Mesodermal cell (in vitro differentiated cells): ENCODE measurements around the gene CTDSPL.

Source experiments
- H3K27ac ChIP-seq: 2 replicates; pipeline ENCODE4 v1.7.0; 2013; ENCODE audit warnings: mild to moderate bottlenecking, low read depth, low read length, moderate library complexity; ENCODE audit not compliant: severe bottlenecking
- H3K36me3 ChIP-seq: 2 replicates; pipeline ENCODE4 v1.7.1; 2013; ENCODE audit warnings: mild to moderate bottlenecking, low read length, moderate library complexity; ENCODE audit not compliant: control insufficient read depth, insufficient read depth
- H3K4me1 ChIP-seq: one replicate; pipeline ENCODE4 v1.7.1; 2013; ENCODE audit warnings: mild to moderate bottlenecking, low read length; ENCODE audit not compliant: insufficient read depth, control insufficient read depth, poor library complexity, severe bottlenecking
- H3K4me3 ChIP-seq: 2 replicates; pipeline ENCODE4 v1.7.0; 2013; ENCODE audit warnings: low read length, control low read depth, mild to moderate bottlenecking; ENCODE audit not compliant: insufficient read depth, poor library complexity, severe bottlenecking; ENCODE audit errors: extremely low read depth
- H3K9me3 ChIP-seq: 2 replicates; pipeline ENCODE4 v1.7.1; 2013; ENCODE audit warnings: mild to moderate bottlenecking, low read length, moderate library complexity; ENCODE audit not compliant: control insufficient read depth
- WGBS, 2 experiments: methylation state at CpG; one replicate each; pipeline ENCODE4 v1.1.5; 2013; ENCODE audit warnings: missing lambda C conversion rate in 2 of 2; ENCODE audit not compliant: insufficient coverage in 2 of 2; 5-methylcytosine and 5-hydroxymethylcytosine counted together

Gene CTDSPL

DNA sequence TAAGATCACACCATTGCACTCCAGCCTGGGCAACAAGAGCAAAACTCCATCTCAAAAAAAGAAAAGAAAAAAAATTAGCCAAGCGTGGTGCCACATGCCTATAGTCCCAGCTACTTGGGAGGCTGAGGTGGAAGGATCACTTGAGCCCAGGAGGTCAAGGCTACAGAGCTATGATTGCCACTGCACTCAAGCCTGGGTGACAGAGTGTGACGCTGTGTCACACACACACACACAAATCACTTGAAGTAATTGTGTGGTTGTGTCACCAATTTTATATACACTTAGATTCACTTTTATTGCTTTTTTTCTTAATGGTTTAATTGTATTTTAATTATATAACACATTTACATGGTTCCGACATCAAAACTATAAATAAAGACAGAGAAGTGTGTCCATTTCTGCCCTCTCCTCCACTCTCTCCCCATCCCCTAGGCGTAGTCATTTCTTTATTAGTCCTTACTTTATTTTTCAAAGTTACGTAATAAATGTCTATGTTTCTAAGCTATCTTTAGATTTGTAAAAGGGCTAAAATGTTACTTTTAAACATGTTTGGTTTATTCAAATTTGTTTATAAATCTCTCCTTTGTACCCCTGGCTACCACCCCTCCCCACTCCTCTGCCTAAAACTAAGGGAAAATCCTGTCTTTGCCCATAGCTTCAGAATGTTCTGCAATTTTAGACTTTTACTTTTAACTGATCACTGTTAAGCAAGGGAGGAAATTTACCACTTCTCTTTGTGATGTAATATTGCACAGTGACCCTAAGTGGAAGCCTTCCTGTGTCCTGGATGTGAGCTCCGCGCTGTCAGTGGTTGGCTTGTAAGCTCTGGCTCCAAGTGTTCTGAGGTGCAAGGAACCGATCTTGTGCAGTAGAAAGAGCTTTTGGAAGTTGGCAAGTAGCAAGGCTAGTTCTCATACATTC, 118.1 kb downstream of the CTDSPL start:
- no peak overlapping the region for H3K4me3 ChIP-seq
- 100% methylated on average over 3 of the region's 8 CpGs for WGBS, 2 experiments
- peaks cover 77% of the 10 kb centered on the region for H3K36me3 ChIP-seq
- H3K27ac ChIP-seq: no peak overlapping the region
- no peaks in the 10 kb centered on the region for H3K9me3 ChIP-seq
- H3K4me1 ChIP-seq: no peaks in the 10 kb centered on the region

- Histone ChIP-seq H3K4me3 (no peak overlapping the region), H3K4me1 (no peaks in the 10 kb centered on the region), H3K9me3 (no peaks in the 10 kb centered on the region), H3K27ac (no peak overlapping the region), H3K36me3 (peaks cover 68% of the 10 kb centered on the region)
- 95 to 96% methylated on average over 12 of the region's 14 CpGs for WGBS, 2 experiments
Observed at GRCh38 chr3:37980462-37981347, 119.0 kb downstream of the CTDSPL start.

DNA sequence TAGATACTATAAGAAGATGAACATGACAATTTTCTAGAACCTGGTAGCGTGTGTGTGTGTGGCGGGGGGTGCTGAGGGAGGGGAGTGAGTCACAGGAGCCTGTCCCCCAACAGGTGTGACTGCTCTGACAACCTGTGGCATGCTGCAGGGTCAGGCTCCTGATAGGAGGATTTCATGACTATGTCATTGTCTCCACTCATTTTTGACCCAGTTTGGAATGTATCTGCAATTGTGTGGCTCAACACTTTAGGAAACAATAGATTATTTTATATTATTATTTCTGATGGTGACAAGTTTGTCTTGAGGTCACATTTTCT, 119.6 kb downstream of the CTDSPL start:
- Histone ChIP-seq H3K27ac (no peak overlapping the region), H3K4me3 (no peak overlapping the region), H3K9me3 (no peaks in the 10 kb centered on the region), H3K4me1 (no peaks in the 10 kb centered on the region), H3K36me3 (peaks cover 62% of the 10 kb centered on the region)
- WGBS, 2 experiments: 100% methylated on average over 2 of the region's 2 CpGs; no CpG with 5 or more reads in 1 of the 2 experiments

DNA sequence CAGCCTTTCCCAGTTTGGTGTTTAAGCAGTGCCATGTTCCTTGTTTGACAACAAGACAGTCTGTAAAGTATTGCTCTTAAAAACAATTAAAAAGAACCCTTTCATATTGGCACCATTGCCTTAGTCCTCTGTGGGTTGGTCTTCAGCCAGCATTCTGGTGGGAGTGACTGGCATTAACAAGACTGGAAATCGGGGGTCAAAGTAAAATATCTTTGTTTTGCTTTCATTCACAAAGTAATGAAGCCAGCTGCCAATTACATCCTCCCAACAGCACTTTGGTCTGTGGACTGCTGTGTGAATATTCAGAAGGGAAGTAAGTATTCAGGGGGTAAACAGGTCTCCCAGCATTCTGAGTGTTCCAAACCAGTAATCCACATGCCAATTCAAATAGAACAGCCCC, 120.7 kb downstream of the CTDSPL start:
- 100% methylated on average over 1 of the region's 1 CpG; no CpG with 5 or more reads in 1 of the 2 experiments for WGBS, 2 experiments
- Histone ChIP-seq H3K9me3 (no peaks in the 10 kb centered on the region), H3K4me3 (no peak overlapping the region), H3K27ac (no peak overlapping the region), H3K4me1 (no peaks in the 10 kb centered on the region), H3K36me3 (peaks cover 52% of the 10 kb centered on the region)

DNA sequence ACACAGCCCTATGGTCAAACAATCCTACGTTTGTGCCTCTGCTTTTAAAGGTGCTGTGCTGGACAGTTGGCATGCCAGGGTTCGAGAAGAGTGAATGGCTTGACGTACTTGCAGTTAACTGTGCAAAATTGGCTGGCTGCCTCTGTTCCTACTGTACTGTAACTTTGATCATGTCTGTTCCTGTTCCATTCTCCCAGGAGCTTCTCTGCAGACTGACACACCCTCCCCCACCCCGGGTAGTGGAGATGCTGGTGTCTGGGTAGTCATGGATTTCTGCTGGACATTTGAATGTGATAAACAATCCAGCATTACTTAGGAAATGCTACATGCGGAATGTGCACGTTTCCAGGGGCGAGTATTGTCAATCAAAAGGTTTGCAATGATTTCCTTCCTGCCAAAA, 122.4 kb downstream of the CTDSPL start:
- Histone ChIP-seq H3K27ac (no peak overlapping the region), H3K4me1 (no peaks in the 10 kb centered on the region), H3K4me3 (no peak overlapping the region), H3K9me3 (no peaks in the 10 kb centered on the region), H3K36me3 (peaks cover 51% of the 10 kb centered on the region)
- WGBS, 2 experiments: 93 to 96% methylated on average over 6 of the region's 7 CpGs

DNA sequence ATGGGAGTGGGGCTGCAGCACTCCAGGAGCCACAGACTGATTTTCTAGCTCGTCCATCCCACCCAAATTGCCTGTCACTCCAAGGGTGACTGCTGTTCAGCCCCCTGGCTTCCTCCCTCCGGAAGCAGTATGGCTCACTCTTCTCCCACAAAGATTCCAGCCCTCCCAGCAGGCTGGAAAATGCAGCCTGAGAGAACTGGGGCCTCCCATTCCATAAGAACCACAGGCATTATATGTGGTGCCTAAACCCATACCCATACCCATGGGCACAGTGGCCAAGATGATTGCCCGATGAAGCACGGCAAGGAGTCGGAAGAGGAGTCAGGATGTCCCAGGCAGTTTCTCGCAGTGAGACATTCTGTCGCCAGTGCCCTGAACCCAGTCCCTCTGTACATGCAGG, 122.9 kb downstream of the CTDSPL start:
- WGBS, 2 experiments: 88 to 90% methylated on average over 7 of the region's 7 CpGs
- Histone ChIP-seq H3K36me3 (peaks cover 49% of the 10 kb centered on the region), H3K4me1 (no peaks in the 10 kb centered on the region), H3K4me3 (no peak overlapping the region), H3K27ac (no peak overlapping the region), H3K9me3 (no peaks in the 10 kb centered on the region)

- Histone ChIP-seq H3K36me3 (peaks cover 37% of the 10 kb centered on the region), H3K27ac (no peak overlapping the region), H3K4me1 (no peaks in the 10 kb centered on the region), H3K4me3 (no peak overlapping the region), H3K9me3 (no peaks in the 10 kb centered on the region)
- 94% methylated on average over 6 to 8 of the region's 8 CpGs for WGBS, 2 experiments
Observed at GRCh38 chr3:37985637-37986320, 124.1 kb downstream of the CTDSPL start.

DNA sequence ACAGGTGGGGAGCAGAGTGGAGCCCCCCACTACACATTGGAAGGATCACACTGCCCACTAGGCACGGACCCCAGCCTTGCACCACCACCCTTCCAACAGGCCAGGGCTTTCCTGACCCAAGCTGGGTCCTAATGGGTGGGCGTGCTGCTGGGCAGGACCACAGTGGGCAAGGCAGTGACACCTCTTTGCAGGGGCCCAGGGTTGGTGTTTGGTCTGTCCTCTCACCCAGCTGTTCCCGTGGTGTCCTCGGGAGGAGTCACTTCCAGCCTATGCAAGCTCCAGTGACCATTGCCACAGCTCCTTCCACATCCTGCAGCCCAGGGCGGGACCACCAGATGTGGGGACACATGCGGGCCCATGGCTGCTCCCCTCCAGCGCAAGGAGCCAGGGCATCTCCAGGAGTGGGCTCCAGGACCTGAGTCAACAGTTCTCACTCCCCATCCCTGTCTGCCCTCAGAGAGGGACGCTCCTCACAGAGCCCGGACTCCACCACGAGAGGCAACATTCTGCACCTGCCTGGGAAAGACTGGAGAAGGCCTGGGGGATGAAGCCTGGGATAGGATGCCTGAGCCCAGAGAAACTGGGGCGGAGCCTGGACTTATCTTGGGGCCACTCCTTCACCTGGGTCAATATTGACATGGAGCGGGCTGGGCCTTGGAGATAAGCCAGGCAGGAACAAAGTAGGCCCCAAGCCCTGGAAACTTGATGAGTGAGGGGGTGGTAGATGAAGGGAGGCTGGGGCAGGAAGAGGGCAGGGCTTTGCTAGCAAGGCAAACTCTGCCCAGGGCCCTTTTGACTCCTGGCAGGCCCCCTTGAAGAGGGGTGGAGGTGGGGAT, 125.0 kb downstream of the CTDSPL start:
- H3K4me3 ChIP-seq: no peak overlapping the region
- WGBS, 2 experiments: 88 to 94% methylated on average over 10 of the region's 12 CpGs
- no peaks in the 10 kb centered on the region for H3K9me3 ChIP-seq
- H3K27ac ChIP-seq: no peak overlapping the region
- peaks cover 28% of the 10 kb centered on the region for H3K36me3 ChIP-seq
- H3K4me1 ChIP-seq: no peaks in the 10 kb centered on the region

- WGBS, 2 experiments: 81 to 93% methylated on average over 2 of the region's 2 CpGs
- Histone ChIP-seq H3K9me3 (no peaks in the 10 kb centered on the region), H3K4me3 (no peak overlapping the region), H3K4me1 (no peaks in the 10 kb centered on the region), H3K36me3 (peaks cover 22% of the 10 kb centered on the region), H3K27ac (no peak overlapping the region)
Observed at GRCh38 chr3:37987315-37987697, 125.6 kb downstream of the CTDSPL start.

DNA sequence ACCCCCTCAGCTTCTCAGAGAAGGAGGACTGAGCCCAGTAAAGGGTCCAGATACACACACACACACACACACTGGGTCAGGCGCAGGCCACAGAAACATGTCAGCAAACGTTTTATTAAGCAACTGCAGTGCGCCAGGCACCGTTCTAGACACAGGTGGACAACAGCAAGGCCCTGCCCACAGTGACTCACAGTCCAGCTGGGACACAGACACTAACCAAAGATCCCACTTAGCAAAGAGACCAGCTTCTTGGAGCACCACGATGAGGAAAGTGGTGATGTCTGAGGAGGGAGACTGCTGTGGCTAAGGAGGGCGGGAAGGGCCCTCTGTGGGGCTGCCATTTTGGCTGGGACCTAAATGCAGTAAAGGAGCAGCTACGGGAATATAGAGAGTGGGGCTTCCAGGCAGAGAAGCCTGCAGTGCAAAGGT, 126.1 kb downstream of the CTDSPL start:
- 91 to 98% methylated on average over 5 to 7 of the region's 7 CpGs for WGBS, 2 experiments
- Histone ChIP-seq H3K4me3 (no peak overlapping the region), H3K27ac (no peak overlapping the region), H3K4me1 (no peaks in the 10 kb centered on the region), H3K9me3 (no peaks in the 10 kb centered on the region), H3K36me3 (peaks cover 18% of the 10 kb centered on the region)
